ES-I3 (cell line): ENCODE data around the gene IPO4.

Source experiments
- H3K36me3 ChIP-seq: 2 replicates; pipeline ENCODE4 v1.6.1; 2013; ENCODE audit warnings: mild to moderate bottlenecking, low read length, control low read depth, moderate library complexity; ENCODE audit not compliant: insufficient read depth
- H3K4me1 ChIP-seq: 2 replicates; pipeline ENCODE4 v1.6.1; 2013; ENCODE audit warnings: mild to moderate bottlenecking, control low read depth, low read length; ENCODE audit not compliant: insufficient read depth
- H3K9ac ChIP-seq: 2 replicates; pipeline ENCODE4 v1.6.1; 2013; ENCODE audit warnings: low read depth, mild to moderate bottlenecking, low read length, moderate library complexity
- H3K9me3 ChIP-seq: 2 replicates; pipeline ENCODE4 v1.6.1; 2013; ENCODE audit warnings: mild to moderate bottlenecking, low read length, moderate library complexity; ENCODE audit not compliant: control insufficient read depth, insufficient read depth

Gene IPO4

GRCh38 chr14:24160850-24161804 lies 27.5 kb downstream of the IPO4 start, which contains the start of gene IRF9:
Gene IRF9 (plus strand): TSS chr14:24161265. CDS start chr14:24162145, 880 bp downstream.
- peak within 1 kb of the TSS; percentile 49 for H3K9ac ChIP-seq
- H3K36me3 ChIP-seq = peaks cover 16% of the 10 kb centered on the region
- no peaks in the 10 kb centered on the region for H3K9me3 ChIP-seq
- H3K4me1 ChIP-seq = peaks cover 5% of the 10 kb centered on the region; the same call in 1 of the 2 replicates

- peaks cover 5% of the 10 kb centered on the region; the same call in 1 of the 2 replicates for H3K4me1 ChIP-seq
- H3K36me3 ChIP-seq = peaks cover 20% of the 10 kb centered on the region
- no peaks in the 10 kb centered on the region for H3K9me3 ChIP-seq
- H3K9ac ChIP-seq = no peak overlapping the region
Observed at GRCh38 chr14:24160499-24160849, 28.1 kb downstream of the IPO4 start.

- Histone ChIP-seq H3K9me3 (no peaks in the 10 kb centered on the region), H3K4me1 (peaks cover 5% of the 10 kb centered on the region; the same call in 1 of the 2 replicates), H3K9ac (no peak overlapping the region), H3K36me3 (peaks cover 20% of the 10 kb centered on the region)
Observed at GRCh38 chr14:24159777-24160498, 28.7 kb downstream of the IPO4 start.

DNA sequence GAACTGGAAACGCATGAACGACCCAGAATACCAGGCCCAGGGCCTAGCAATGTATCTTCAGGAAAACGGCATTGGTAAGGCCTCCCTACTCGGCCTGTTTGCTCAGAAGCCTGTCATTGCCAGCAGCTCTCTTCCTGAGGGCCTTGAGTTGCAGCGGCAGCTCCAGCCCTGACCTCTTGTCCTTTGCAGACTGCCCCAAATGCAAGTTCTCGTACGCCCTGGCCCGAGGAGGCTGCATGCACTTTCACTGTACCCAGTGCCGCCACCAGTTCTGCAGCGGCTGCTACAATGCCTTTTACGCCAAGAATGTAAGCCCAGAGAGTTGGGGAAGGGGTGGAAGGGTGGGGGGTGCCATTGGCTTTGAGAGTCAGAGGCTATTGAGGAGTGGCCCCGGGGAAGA lies 31.3 kb downstream of the IPO4 start:
- Histone ChIP-seq H3K9me3 (no peaks in the 10 kb centered on the region), H3K4me1 (peaks cover 5% of the 10 kb centered on the region; the same call in 1 of the 2 replicates), H3K9ac (no peak overlapping the region), H3K36me3 (peaks cover 24% of the 10 kb centered on the region)

DNA sequence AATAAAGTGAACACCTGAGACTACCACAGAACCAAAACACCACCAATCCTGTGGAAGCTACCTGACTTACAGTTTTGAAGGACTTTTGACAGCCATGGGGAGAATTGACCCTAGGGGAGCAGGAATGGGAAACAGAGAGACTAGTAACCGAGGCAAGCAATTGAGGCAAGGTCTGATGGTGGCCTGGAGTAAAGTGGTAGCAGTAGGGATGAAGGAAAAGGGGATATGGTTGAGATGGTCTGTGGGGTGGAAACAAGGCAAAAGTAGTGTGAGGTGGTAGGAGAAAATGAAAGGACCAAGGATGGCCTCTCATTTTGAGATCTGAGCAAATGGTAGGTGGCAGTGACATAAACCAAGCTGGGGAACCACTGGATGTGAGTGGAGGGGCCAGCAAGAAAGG lies 31.8 kb downstream of the IPO4 start:
- Histone ChIP-seq H3K9ac (no peak overlapping the region), H3K4me1 (peaks cover 3% of the 10 kb centered on the region; the same call in 1 of the 2 replicates), H3K9me3 (no peaks in the 10 kb centered on the region), H3K36me3 (peaks cover 25% of the 10 kb centered on the region)

DNA sequence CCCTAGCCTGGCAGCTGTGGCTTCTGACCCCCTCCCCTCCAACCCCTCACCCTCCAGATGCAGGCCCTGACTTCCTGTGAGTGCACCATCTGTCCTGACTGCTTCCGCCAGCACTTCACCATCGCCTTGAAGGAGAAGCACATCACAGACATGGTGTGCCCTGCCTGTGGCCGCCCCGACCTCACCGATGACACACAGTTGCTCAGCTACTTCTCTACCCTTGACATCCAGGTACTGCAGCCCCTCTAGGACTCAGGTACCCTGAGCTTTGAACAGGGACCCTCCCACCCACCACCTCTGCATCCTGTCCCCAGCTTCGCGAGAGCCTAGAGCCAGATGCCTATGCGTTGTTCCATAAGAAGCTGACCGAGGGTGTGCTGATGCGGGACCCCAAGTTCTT lies 33.5 kb downstream of the IPO4 start:
- no peaks in the 10 kb centered on the region for H3K4me1 ChIP-seq
- peaks cover 27% of the 10 kb centered on the region for H3K36me3 ChIP-seq
- no peaks in the 10 kb centered on the region for H3K9me3 ChIP-seq
- no peak overlapping the region for H3K9ac ChIP-seq

DNA sequence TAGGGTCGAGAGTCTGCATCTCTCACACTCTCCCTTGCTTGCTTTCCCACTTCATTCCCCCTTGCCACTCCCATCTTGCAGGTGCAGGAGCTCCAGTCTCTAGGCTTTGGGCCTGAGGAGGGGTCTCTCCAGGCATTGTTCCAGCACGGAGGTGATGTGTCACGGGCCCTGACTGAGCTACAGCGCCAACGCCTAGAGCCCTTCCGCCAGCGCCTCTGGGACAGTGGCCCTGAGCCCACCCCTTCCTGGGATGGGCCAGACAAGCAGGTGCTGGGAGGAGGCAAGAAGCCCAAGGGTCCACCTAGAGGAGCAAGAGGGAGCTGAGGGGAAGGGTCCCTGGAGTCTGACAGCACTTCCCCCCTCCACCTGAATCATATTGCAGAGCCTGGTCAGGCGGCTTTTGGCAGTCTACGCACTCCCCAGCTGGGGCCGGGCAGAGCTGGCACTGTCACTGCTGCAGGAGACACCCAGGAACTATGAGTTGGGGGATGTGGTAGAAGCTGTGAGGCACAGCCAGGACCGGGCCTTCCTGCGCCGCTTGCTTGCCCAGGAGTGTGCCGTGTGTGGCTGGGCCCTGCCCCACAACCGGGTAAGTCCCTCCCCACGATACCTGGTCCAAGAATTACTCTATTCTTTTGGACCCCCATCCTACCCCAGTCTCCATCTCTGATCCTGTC lies 37.1 kb downstream of the IPO4 start:
- Histone ChIP-seq H3K9ac (no peak overlapping the region), H3K4me1 (peaks cover 6% of the 10 kb centered on the region; the same call in 1 of the 2 replicates), H3K36me3 (peaks cover 15% of the 10 kb centered on the region), H3K9me3 (no peaks in the 10 kb centered on the region)

- Histone ChIP-seq H3K9ac (no peak overlapping the region), H3K36me3 (peaks cover 15% of the 10 kb centered on the region)
Observed at GRCh38 chr14:24150993-24151392, 37.6 kb downstream of the IPO4 start.

GRCh38 chr14:24150567-24150966 lies 38.0 kb downstream of the IPO4 start:
- peaks cover 11% of the 10 kb centered on the region for H3K36me3 ChIP-seq
- H3K9me3 ChIP-seq = no peaks in the 10 kb centered on the region
- H3K4me1 ChIP-seq = peaks cover 6% of the 10 kb centered on the region; the same call in 1 of the 2 replicates
- no peak overlapping the region for H3K9ac ChIP-seq

More at GRCh38 chr14:24150993-24151392, 37.6 kb downstream of the IPO4 start:
- Histone ChIP-seq H3K4me1 (peaks cover 6% of the 10 kb centered on the region; the same call in 1 of the 2 replicates), H3K9me3 (no peaks in the 10 kb centered on the region)

- Histone ChIP-seq H3K9ac (no peak overlapping the region), H3K4me1 (peaks cover 6% of the 10 kb centered on the region; the same call in 1 of the 2 replicates), H3K9me3 (no peaks in the 10 kb centered on the region), H3K36me3 (peaks cover 11% of the 10 kb centered on the region)
Observed at GRCh38 chr14:24150061-24150460, 38.6 kb downstream of the IPO4 start.

GRCh38 chr14:24149302-24149969 lies 39.2 kb downstream of the IPO4 start:
- Histone ChIP-seq H3K36me3 (peaks cover 7% of the 10 kb centered on the region), H3K4me1 (peaks cover 6% of the 10 kb centered on the region; the same call in 1 of the 2 replicates), H3K9ac (no peak overlapping the region), H3K9me3 (no peaks in the 10 kb centered on the region)

DNA sequence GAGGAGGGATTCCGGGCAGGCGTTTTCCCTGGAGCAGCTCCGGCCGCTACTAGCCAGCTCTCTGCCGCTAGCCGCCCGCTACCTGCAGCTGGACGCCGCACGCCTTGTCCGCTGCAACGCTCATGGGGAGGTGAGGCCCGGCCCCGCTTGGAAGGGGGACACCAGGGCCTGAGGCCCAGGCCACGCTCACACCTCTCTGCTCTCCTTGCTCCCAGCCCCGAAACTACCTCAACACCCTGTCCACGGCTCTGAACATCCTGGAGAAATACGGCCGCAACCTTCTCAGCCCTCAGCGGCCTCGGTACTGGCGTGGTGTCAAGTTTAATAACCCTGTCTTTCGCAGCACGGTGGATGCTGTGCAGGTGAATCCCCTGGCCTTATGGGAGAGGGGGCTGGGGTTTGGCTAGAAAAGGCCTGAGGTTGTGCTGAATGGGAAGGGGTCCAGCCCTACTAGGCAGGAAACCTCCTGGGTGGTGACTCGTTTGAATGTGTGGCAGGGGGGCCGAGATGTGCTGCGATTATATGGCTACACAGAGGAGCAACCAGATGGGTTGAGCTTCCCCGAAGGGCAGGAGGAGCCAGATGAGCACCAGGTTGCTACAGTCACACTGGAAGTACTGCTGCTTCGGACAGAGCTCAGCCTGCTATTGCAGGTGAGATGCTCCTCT lies 40.7 kb downstream of the IPO4 start:
- Histone ChIP-seq H3K4me1 (peaks cover 6% of the 10 kb centered on the region; the same call in 1 of the 2 replicates), H3K36me3 (peaks cover 10% of the 10 kb centered on the region; the same call in 1 of the 2 replicates)

More for the DNA sequence above, 40.7 kb downstream of the IPO4 start:
- H3K9ac ChIP-seq = peak overlapping the region; percentile 95
- H3K9me3 ChIP-seq = no peaks in the 10 kb centered on the region
